A549 treated with GW870086 at 1 μM for 4 hours (cell line): Measurements from ENCODE around the gene SLC7A7. TPM values are rescaled to one million over a fixed set of nuclear protein-coding genes. Genes with fewer than 3 reads are reported as not detected.

Experiments
- total RNA-seq: library from RNA; stranded (reverse); fragments of 200-300 nt; extraction: Qiagen RNA extraction; gene quantifications from 5 replicates; pipeline ENCODE4 v1.2.3, GENCODE V29; 2022; ENCODE audit warnings: low read depth

Gene SLC7A7
- 18.5 to 20.1 TPM (median 18.8 TPM) in 5 replicates for total RNA-seq

GRCh38 chr14:22814941-22815713 lies at the start of gene SLC7A7:
SLC7A7 (minus strand) TSS chr14:22815435; CDS start chr14:22813398, 2,037 bp downstream.

GRCh38 chr14:22836301-22837113 lies 21.3 kb upstream of the SLC7A7 start, which contains the start of gene MMP14:
MMP14 (plus strand) TSS chr14:22836585; CDS start chr14:22836818, 233 bp downstream.

GRCh38 chr14:22829661-22830442 lies 14.6 kb upstream of the SLC7A7 start, which contains the start of gene MRPL52:
MRPL52 (plus strand) TSS chr14:22829887; CDS start chr14:22829913, 26 bp downstream.

GRCh38 chr14:22766457-22767322 lies 48.5 kb downstream of the SLC7A7 start, which contains the start of gene OXA1L:
OXA1L (plus strand) TSS chr14:22766688; CDS start chr14:22766702, 14 bp downstream.

Other genes with a start within 250 kb of the SLC7A7 start
- 363 to 389 TPM (median 376 TPM) in 5 replicates for gene DAD1, start 226.2 kb downstream of the SLC7A7 start, total RNA-seq
- 49.4 to 53.0 TPM (median 50.4 TPM) in 5 replicates for gene ABHD4, start 217.1 kb downstream of the SLC7A7 start, total RNA-seq
- gene OR6J1, start 171.1 kb downstream of the SLC7A7 start, total RNA-seq = not detected in 5 replicates
- gene OXA1L, start 48.7 kb downstream of the SLC7A7 start, total RNA-seq = 143 to 168 TPM (median 161 TPM) in 5 replicates
- 141 to 243 TPM (median 196 TPM) in 5 replicates for gene MRPL52, start 14.5 kb upstream of the SLC7A7 start, total RNA-seq
- 0.45 to 0.86 TPM (median 0.57 TPM) in 5 replicates for gene MMP14, start 21.1 kb upstream of the SLC7A7 start, total RNA-seq
- 64.7 to 80.7 TPM (median 78.3 TPM) in 5 replicates for gene LRP10, start 56.3 kb upstream of the SLC7A7 start, total RNA-seq
- 0.28 to 0.62 TPM (median 0.40 TPM) in 5 replicates for gene REM2, start 67.8 kb upstream of the SLC7A7 start, total RNA-seq
- 53.5 to 62.2 TPM (median 57.6 TPM) in 5 replicates for gene RBM23, start 103.7 kb upstream of the SLC7A7 start, total RNA-seq
- 102 to 112 TPM (median 109 TPM) in 5 replicates for gene PRMT5, start 113.9 kb upstream of the SLC7A7 start, total RNA-seq
- 35.8 to 39.0 TPM (median 37.2 TPM) in 5 replicates for gene HAUS4, start 141.7 kb upstream of the SLC7A7 start, total RNA-seq
- 29.2 to 36.9 TPM (median 32.6 TPM) in 5 replicates for gene AJUBA, start 167.1 kb upstream of the SLC7A7 start, total RNA-seq
- 2.3 to 3.7 TPM (median 3.5 TPM) in 5 replicates for gene C14orf93, start 194.7 kb upstream of the SLC7A7 start, total RNA-seq
- gene PSMB5, start 219.5 kb upstream of the SLC7A7 start, total RNA-seq = 298 to 333 TPM (median 316 TPM) in 5 replicates
- gene PSMB11, start 226.8 kb upstream of the SLC7A7 start, total RNA-seq = not detected in 5 replicates
- 3.0 to 4.5 TPM (median 4.3 TPM) in 5 replicates for gene CDH24, start 242.1 kb upstream of the SLC7A7 start, total RNA-seq